ENCODE data around the gene FAM9C.
"Not testable (repeated sequence)": the region's sequence is repeated elsewhere in the genome, so short reads cannot be mapped to it uniquely, and the experiment has no call there.

The FAM9C gene

GRCh38 chrX:13044441-13044840 lies at the start of gene FAM9C:
Gene FAM9C (minus strand): TSS chrX:13044620. CDS start chrX:13043789, 831 bp downstream.
- DNase-seq (ENCODE audit: low read depth) = no peak

- DNase-seq (ENCODE audit: low read depth) = no peak
Observed at GRCh38 chrX:13093529-13094140, 49.2 kb upstream of the FAM9C start.

- DNase-seq (ENCODE audit: low read depth) = peak; percentile 37
Observed at GRCh38 chrX:13092455-13092941, 48.1 kb upstream of the FAM9C start.

GRCh38 chrX:13091111-13091765 lies 46.8 kb upstream of the FAM9C start:
- DNase-seq (ENCODE audit: low read depth) = no peak

- no peak for DNase-seq (ENCODE audit: low read depth)
Observed at GRCh38 chrX:13090339-13091110, 46.1 kb upstream of the FAM9C start.

GRCh38 chrX:13090027-13090338 lies 45.6 kb upstream of the FAM9C start:
- no peak for DNase-seq (ENCODE audit: low read depth)

GRCh38 chrX:13088156-13088487 lies 43.7 kb upstream of the FAM9C start:
- no peak for DNase-seq (ENCODE audit: low read depth)

GRCh38 chrX:13087322-13088155 lies 43.1 kb upstream of the FAM9C start:
- DNase-seq (ENCODE audit: low read depth) = peak; percentile 27

GRCh38 chrX:13086793-13087321 lies 42.4 kb upstream of the FAM9C start:
- DNase-seq (ENCODE audit: low read depth) = not testable (repeated sequence)

GRCh38 chrX:13086076-13086475 lies 41.7 kb upstream of the FAM9C start:
- DNase-seq (ENCODE audit: low read depth) = no peak

GRCh38 chrX:13085526-13085925 lies 41.1 kb upstream of the FAM9C start:
- no peak for DNase-seq (ENCODE audit: low read depth)

GRCh38 chrX:13084611-13085010 lies 40.2 kb upstream of the FAM9C start:
- no peak for DNase-seq (ENCODE audit: low read depth)

GRCh38 chrX:13083755-13084326 lies 39.4 kb upstream of the FAM9C start:
- DNase-seq (ENCODE audit: low read depth) = not testable (repeated sequence)

- no peak for DNase-seq (ENCODE audit: low read depth)
Observed at GRCh38 chrX:13082206-13083065, 38.0 kb upstream of the FAM9C start.

GRCh38 chrX:13081395-13082205 lies 37.2 kb upstream of the FAM9C start:
- no peak for DNase-seq (ENCODE audit: low read depth)

GRCh38 chrX:13080128-13080795 lies 35.8 kb upstream of the FAM9C start:
- no peak for DNase-seq (ENCODE audit: low read depth)

- DNase-seq (ENCODE audit: low read depth) = no peak
Observed at GRCh38 chrX:13078739-13079444, 34.5 kb upstream of the FAM9C start.

GRCh38 chrX:13077168-13077567 lies 32.7 kb upstream of the FAM9C start:
- DNase-seq (ENCODE audit: low read depth) = no peak
